Endodermal cell (in vitro differentiated cells): ENCODE measurements around the gene DUOXA2. TPM values are rescaled to one million over a fixed set of nuclear protein-coding genes. Genes with fewer than 3 reads are reported as not detected.
A peak's percentile ranks its signal among the peaks of the same experiment; 100 is the strongest.

Source experiments
- DNase-seq: peaks from one replicate; pipeline ENCODE4 v3.0.0-alpha.2; 2017
- H3K27ac ChIP-seq: 2 replicates; pipeline ENCODE4 v1.5.1; 2013; ENCODE audit warnings: mild to moderate bottlenecking, low read depth, low read length, moderate library complexity
- H3K27me3 ChIP-seq: 2 replicates; pipeline ENCODE4 v1.6.1; 2013; ENCODE audit warnings: mild to moderate bottlenecking, low read length, moderate library complexity; ENCODE audit not compliant: insufficient read depth, control insufficient read depth, poor library complexity, severe bottlenecking
- H3K36me3 ChIP-seq: 2 replicates; pipeline ENCODE4 v1.7.0; 2013; ENCODE audit warnings: mild to moderate bottlenecking, low read length, moderate library complexity; ENCODE audit not compliant: control insufficient read depth, insufficient read depth
- H3K4me1 ChIP-seq: one replicate; pipeline ENCODE4 v1.7.0; 2013; ENCODE audit warnings: low read length; ENCODE audit not compliant: control insufficient read depth, insufficient read depth
- H3K4me3 ChIP-seq: 2 replicates; pipeline ENCODE4 v1.5.1; 2013; ENCODE audit warnings: mild to moderate bottlenecking, low read length, moderate library complexity
- H3K9ac ChIP-seq: 2 replicates; pipeline ENCODE4 v1.6.1; 2013; ENCODE audit warnings: mild to moderate bottlenecking, low read length, moderate library complexity; ENCODE audit not compliant: poor library complexity, severe bottlenecking; ENCODE audit errors: extremely low read depth
- H3K9me3 ChIP-seq: 2 replicates; pipeline ENCODE4 v1.6.1; 2013; ENCODE audit warnings: mild to moderate bottlenecking, low read length, moderate library complexity; ENCODE audit not compliant: control insufficient read depth
- H3K27ac Mint-ChIP-seq: 2 replicates; pipeline ENCODE4 v1.8.0; 2020; ENCODE audit warnings: mixed read lengths
- H3K27me3 Mint-ChIP-seq: 2 replicates; pipeline ENCODE4 v1.8.0; 2021; ENCODE audit warnings: mild to moderate bottlenecking, mixed read lengths; ENCODE audit not compliant: insufficient read depth
- H3K36me3 Mint-ChIP-seq: 2 replicates; pipeline ENCODE4 v1.8.0; 2020; ENCODE audit warnings: low read depth, mixed read lengths
- H3K4me1 Mint-ChIP-seq: 2 replicates; pipeline ENCODE4 v1.8.0; 2020; ENCODE audit warnings: mixed read lengths
- H3K4me3 Mint-ChIP-seq: 2 replicates; pipeline ENCODE4 v1.8.0; 2020; ENCODE audit warnings: mild to moderate bottlenecking, moderate library complexity, mixed read lengths
- H3K9me3 Mint-ChIP-seq: 2 replicates; pipeline ENCODE4 v1.8.0; 2020; ENCODE audit warnings: mild to moderate bottlenecking, mixed read lengths
- WGBS, 2 experiments: methylation state at CpG; one replicate each; pipeline versions ENCODE4 v1.1.5 to v1.1.7; 2013; ENCODE audit warnings: missing lambda C conversion rate in 2 of 2, mixed read lengths in 1 of 2; ENCODE audit not compliant: insufficient coverage in 1 of 2, insufficient read length in 1 of 2; 5-methylcytosine and 5-hydroxymethylcytosine counted together
- total RNA-seq, 2 donors: library from RNA; stranded (reverse); fragmentation: NEBNext Ultra II Directional in 1 of 2; extraction: Animal tissue kit (Norgen Biotek cat#: 25700) in 1 of 2; gene quantifications; 2 replicates in 1 of 2; 3 replicates in 1 of 2; pipeline ENCODE4 v1.2.1, GENCODE V29; 2021
- TF ChIP-seq, protein P1 (sequence below): fragments of 200-600 bp; sonication (generic); conservative IDR thresholded peaks from 2 replicates; pipeline ENCODE4 v1.5.0; 2021; ENCODE audit warnings: antibody characterized with exemption, mild to moderate bottlenecking

The DUOXA2 gene
- total RNA-seq, 2 donors from 2014 or later: not detected

DNA sequence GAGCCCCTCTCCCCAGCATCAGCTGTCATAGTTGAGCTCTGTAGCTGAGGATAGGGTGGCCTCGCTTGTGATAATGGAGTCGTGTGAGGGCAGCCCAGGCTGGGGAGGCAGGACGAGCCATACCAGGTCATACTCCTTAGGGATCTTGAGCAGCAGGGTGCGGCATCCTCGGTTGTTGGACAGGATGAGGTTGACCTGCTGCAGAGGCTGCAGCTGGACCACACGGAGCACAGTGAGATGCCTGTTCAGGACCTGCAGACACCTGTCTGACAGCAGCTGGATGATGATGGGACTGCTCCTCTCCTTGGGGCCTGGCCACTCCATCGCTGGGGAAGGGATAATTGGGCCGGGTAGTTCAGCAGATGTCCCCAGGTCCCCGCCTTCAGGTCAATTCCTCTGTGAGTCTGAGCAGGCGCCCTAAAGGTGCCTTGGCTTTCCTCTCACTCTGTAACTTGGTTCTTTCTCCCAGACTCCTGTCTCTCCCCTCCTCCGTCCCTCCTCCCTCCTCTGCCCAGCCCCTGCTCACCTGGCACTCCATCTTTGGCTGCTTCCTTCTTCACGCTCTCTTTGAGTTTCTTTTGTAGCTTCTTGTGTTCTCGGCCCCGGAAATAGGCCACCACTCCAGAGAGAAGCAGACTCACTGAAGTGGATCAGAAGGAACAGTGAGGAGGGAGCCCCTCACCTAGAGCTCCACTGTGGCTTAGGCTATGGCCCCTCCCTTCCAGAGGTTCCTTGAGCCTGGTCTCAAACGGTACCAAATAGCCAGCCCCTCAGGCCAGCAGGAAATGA lies 7.9 kb upstream of the DUOXA2 start:
- H3K9me3 Mint-ChIP-seq: no peaks in the 10 kb centered on the region
- H3K36me3 Mint-ChIP-seq: no peaks in the 10 kb centered on the region
- Histone ChIP-seq H3K4me3 (no peak overlapping the region), H3K4me1 (no peaks in the 10 kb centered on the region), H3K27ac (no peak overlapping the region), H3K9me3 (no peaks in the 10 kb centered on the region), H3K27me3 (peaks cover 57% of the 10 kb centered on the region), H3K9ac (no peak overlapping the region), H3K36me3 (no peaks in the 10 kb centered on the region)
- H3K27ac Mint-ChIP-seq: no peak overlapping the region
- no peak for DNase-seq
- H3K4me3 Mint-ChIP-seq: no peak overlapping the region
- H3K4me1 Mint-ChIP-seq: peaks cover 3% of the 10 kb centered on the region
- TF ChIP-seq, protein P1, sequence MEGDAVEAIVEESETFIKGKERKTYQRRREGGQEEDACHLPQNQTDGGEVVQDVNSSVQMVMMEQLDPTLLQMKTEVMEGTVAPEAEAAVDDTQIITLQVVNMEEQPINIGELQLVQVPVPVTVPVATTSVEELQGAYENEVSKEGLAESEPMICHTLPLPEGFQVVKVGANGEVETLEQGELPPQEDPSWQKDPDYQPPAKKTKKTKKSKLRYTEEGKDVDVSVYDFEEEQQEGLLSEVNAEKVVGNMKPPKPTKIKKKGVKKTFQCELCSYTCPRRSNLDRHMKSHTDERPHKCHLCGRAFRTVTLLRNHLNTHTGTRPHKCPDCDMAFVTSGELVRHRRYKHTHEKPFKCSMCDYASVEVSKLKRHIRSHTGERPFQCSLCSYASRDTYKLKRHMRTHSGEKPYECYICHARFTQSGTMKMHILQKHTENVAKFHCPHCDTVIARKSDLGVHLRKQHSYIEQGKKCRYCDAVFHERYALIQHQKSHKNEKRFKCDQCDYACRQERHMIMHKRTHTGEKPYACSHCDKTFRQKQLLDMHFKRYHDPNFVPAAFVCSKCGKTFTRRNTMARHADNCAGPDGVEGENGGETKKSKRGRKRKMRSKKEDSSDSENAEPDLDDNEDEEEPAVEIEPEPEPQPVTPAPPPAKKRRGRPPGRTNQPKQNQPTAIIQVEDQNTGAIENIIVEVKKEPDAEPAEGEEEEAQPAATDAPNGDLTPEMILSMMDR: no peak
- 86 to 91% methylated on average over 7 to 15 of the region's 15 CpGs for WGBS, 2 experiments
- H3K27me3 Mint-ChIP-seq: peaks cover 54% of the 10 kb centered on the region

GRCh38 chr15:45107941-45108630 lies 6.0 kb upstream of the DUOXA2 start:
- H3K4me1 ChIP-seq: no peaks in the 10 kb centered on the region
- H3K36me3 ChIP-seq: no peaks in the 10 kb centered on the region
- H3K27me3 ChIP-seq: peaks cover 68% of the 10 kb centered on the region
- peaks cover 9% of the 10 kb centered on the region for H3K4me1 Mint-ChIP-seq
- peaks cover 71% of the 10 kb centered on the region for H3K27me3 Mint-ChIP-seq
- TF ChIP-seq, protein P1: no peak
- no peaks in the 10 kb centered on the region for H3K9me3 Mint-ChIP-seq
- no peak overlapping the region for H3K9ac ChIP-seq
- no peak overlapping the region for H3K27ac Mint-ChIP-seq
- no peak for DNase-seq
- H3K27ac ChIP-seq: no peak overlapping the region
- H3K36me3 Mint-ChIP-seq: no peaks in the 10 kb centered on the region
- H3K9me3 ChIP-seq: no peaks in the 10 kb centered on the region
- no peak overlapping the region for H3K4me3 Mint-ChIP-seq
- no peak overlapping the region for H3K4me3 ChIP-seq
- 92 to 100% methylated on average over 4 to 10 of the region's 10 CpGs for WGBS, 2 experiments

- no peak for DNase-seq
- H3K4me3 Mint-ChIP-seq: no peak overlapping the region
These were observed 3.8 kb upstream of the DUOXA2 start for GRCh38 chr15:45110256-45110820.

More at GRCh38 chr15:45110256-45110820, 3.8 kb upstream of the DUOXA2 start:
- Mint-ChIP-seq H3K4me1 (peaks cover 16% of the 10 kb centered on the region), H3K27ac (no peak overlapping the region), H3K36me3 (no peaks in the 10 kb centered on the region), H3K27me3 (peaks cover 80% of the 10 kb centered on the region), H3K9me3 (no peaks in the 10 kb centered on the region)
- TF ChIP-seq, protein P1: peak; percentile 55
- WGBS, 2 experiments: 84 to 89% methylated on average over 6 to 10 of the region's 11 CpGs
- H3K27ac ChIP-seq: no peak overlapping the region
- no peaks in the 10 kb centered on the region for H3K4me1 ChIP-seq
- no peak overlapping the region for H3K4me3 ChIP-seq
- H3K9ac ChIP-seq: no peak overlapping the region
- no peaks in the 10 kb centered on the region for H3K9me3 ChIP-seq
- H3K36me3 ChIP-seq: no peaks in the 10 kb centered on the region
- peaks cover 91% of the 10 kb centered on the region for H3K27me3 ChIP-seq
